GM12878 (cell line): ENCODE results near the gene MTA3. TPM values are rescaled to one million over a fixed set of nuclear protein-coding genes. Genes with fewer than 3 reads are reported as not detected.

Experiments used
- ATAC-seq: fragments of 200-7000 bp; cut with Tn5 transposase; 3 replicates; pipeline ENCODE4 v1.9.1; 2020; ENCODE audit warnings: mild to moderate bottlenecking, moderate library complexity
- BruUV-seq: library from RNA; stranded (reverse); fragments of 400-500 nt; replicated peaks from 2 replicates; lab custom pipeline; 2021; lab: Mats Ljungman, UMichigan
- CTCF ChIA-PET: fragments of 300-600 bp; sonication (Branson Sonifier 250); formaldehyde crosslinking; extraction: SDS; loops from one replicate; lab custom pipeline; 2021; ENCODE audit warnings: inconsistent platforms; lab: Yijun Ruan, JAX
- POLR2A ChIA-PET: fragments of 350-600 bp; formaldehyde crosslinking; extraction: SDS; loops from one replicate; lab custom pipeline; 2021; ENCODE audit warnings: inconsistent platforms; lab: Charles Lee
- RAD21 ChIA-PET: fragments of 300-600 bp; sonication (Branson Sonifier 250); formaldehyde crosslinking; loops from one replicate; lab custom pipeline; 2023; ENCODE audit warnings: antibody characterized with exemption; ENCODE audit not compliant: unreplicated experiment; lab: Charles Lee
- SMC1A ChIA-PET: fragments of 300-600 bp; sonication (Branson Sonifier 250); formaldehyde crosslinking; loops from one replicate; lab custom pipeline; 2023; ENCODE audit not compliant: unreplicated experiment, uncharacterized antibody; lab: Charles Lee
- DNase-seq: peaks from one replicate; pipeline ENCODE4 v3.0.0-alpha.2; 2011; ENCODE audit warnings: low read depth, low spot score
- FAIRE-seq: peaks from 3 replicates; lab custom pipeline; 2011; peaks lifted over from hg19 to GRCh38; lab: Jason Lieb, UNC
- H2AFZ ChIP-seq: 2 replicates; pipeline ENCODE4 v1.6.0; 2011; ENCODE audit warnings: low read depth, low read length, control low read depth; ENCODE audit not compliant: control insufficient read depth
- H3K27ac ChIP-seq: 2 replicates; pipeline ENCODE4 v1.5.1; 2011; ENCODE audit warnings: control low read depth; ENCODE audit not compliant: control insufficient read depth, insufficient read depth
- H3K27me3 ChIP-seq, 2 experiments: replicated peaks in 1 of 2; 2 replicates each; pipeline versions ENCODE4 v1.6.0 to v1.6.1; 2011; ENCODE audit warnings: low read length in 1 of 2; ENCODE audit not compliant: control insufficient read depth in 2 of 2, insufficient read depth in 2 of 2
- H3K36me3 ChIP-seq, 2 experiments: 2 replicates each; pipeline ENCODE4 v1.5.1; 2011; ENCODE audit warnings: low read length in 1 of 2; ENCODE audit not compliant: control insufficient read depth in 2 of 2, insufficient read depth in 2 of 2
- H3K4me1 ChIP-seq: 2 replicates; pipeline ENCODE4 v1.6.1; 2011; ENCODE audit warnings: mild to moderate bottlenecking, low read length, moderate library complexity, mixed read lengths; ENCODE audit not compliant: control insufficient read depth, insufficient read depth
- H3K4me2 ChIP-seq: 2 replicates; pipeline ENCODE4 v1.6.0; 2011; ENCODE audit warnings: control low read depth; ENCODE audit not compliant: control insufficient read depth, insufficient read depth
- H3K4me3 ChIP-seq: fragments of 200-600 bp; sonication (generic); 2 replicates; pipeline ENCODE4 v1.5.1; 2016
- H3K79me2 ChIP-seq: 2 replicates; pipeline ENCODE4 v1.6.0; 2011; ENCODE audit warnings: low read length; ENCODE audit not compliant: control insufficient read depth, insufficient read depth
- H3K9ac ChIP-seq: 2 replicates; pipeline ENCODE4 v1.8.0; 2011; ENCODE audit warnings: low read length, control low read depth, mixed read lengths; ENCODE audit not compliant: control insufficient read depth, insufficient read depth
- H3K9me3 ChIP-seq: replicated peaks from 3 replicates; pipeline ENCODE4 v1.5.1; 2011; ENCODE audit warnings: mild to moderate bottlenecking, low read length; ENCODE audit not compliant: control insufficient read depth, insufficient read depth
- H4K20me1 ChIP-seq: 2 replicates; pipeline ENCODE4 v1.6.0; 2011; ENCODE audit not compliant: control insufficient read depth, insufficient read depth
- BCL11A ChIP-seq: IDR thresholded peaks from 2 replicates; pipeline ENCODE4 v1.6.1; 2011; ENCODE audit warnings: low read depth, low read length
- ETV6 ChIP-seq, 2 experiments: fragments of 450-650 bp in 1 of 2; IDR thresholded peaks in 1 of 2; conservative IDR thresholded peaks in 1 of 2; 2 replicates each; pipeline ENCODE4 v1.6.1; 2014; ENCODE audit warnings: antibody characterized with exemption in 1 of 2, borderline replicate concordance in 1 of 2, low read depth in 1 of 2, mild to moderate bottlenecking in 1 of 2, moderate library complexity in 1 of 2
- EZH2 ChIP-seq: IDR thresholded peaks from 2 replicates; pipeline ENCODE4 v1.6.1; 2012; ENCODE audit warnings: low read depth, mild to moderate bottlenecking, control low read depth, inconsistent platforms, low read length, borderline replicate concordance; ENCODE audit not compliant: control insufficient read depth
- HDAC6 ChIP-seq: fragments of 200-600 bp; sonication (generic); IDR thresholded peaks from one replicate; pipeline ENCODE4 v1.8.0; 2017; ENCODE audit warnings: antibody characterized with exemption; ENCODE audit not compliant: unreplicated experiment
- NBN ChIP-seq: fragments of 450-650 bp; IDR thresholded peaks from 2 replicates; pipeline ENCODE4 v1.6.1; 2016
- ZNF622 ChIP-seq: fragments of 450-650 bp; IDR thresholded peaks from 2 replicates; pipeline ENCODE4 v1.6.1; 2017; ENCODE audit warnings: mild to moderate bottlenecking, inconsistent platforms
- ZSCAN29 ChIP-seq: fragments of 450-650 bp; IDR thresholded peaks from 2 replicates; pipeline ENCODE4 v1.6.1; 2017; ENCODE audit warnings: mild to moderate bottlenecking, moderate library complexity
- ZZZ3 ChIP-seq: IDR thresholded peaks from 2 replicates; pipeline ENCODE4 v1.6.1; 2011; ENCODE audit warnings: low read depth; ENCODE audit not compliant: control insufficient read depth, insufficient read length
- WGBS: methylation state at CpG from one replicate; pipeline ENCODE4 v1.1.6; 2016; ENCODE audit warnings: low lambda C conversion rate; ENCODE audit not compliant: insufficient replicate concordance, insufficient coverage; ENCODE audit errors: missing lambda C conversion rate; 5-methylcytosine and 5-hydroxymethylcytosine counted together
- in situ Hi-C: fragments of 300-500 bp; cut with MboI; formaldehyde crosslinking; loops from 9 replicates; pipeline ENCODE4 v1.14.3; 2018; ENCODE audit warnings: mixed read lengths
- intact Hi-C: fragments of 100-400 bp; cut with micrococcal nuclease; formaldehyde crosslinking; loops from one replicate; pipeline ENCODE4 v1.14.2; 2022; ENCODE audit not compliant: unreplicated experiment
- polyA plus RNA-seq, 11 experiments: library from polyadenylated mRNA; depleted of rRNA in 4 of 11; unstranded in 6 of 11; stranded (reverse) in 5 of 11; fragments of >200 nt; fragmentation: Nextera tagmentation in 4 of 11; fragmentation: Illumina TruSeq in 1 of 11; extraction: Ambion mirVana in 4 of 11; extraction: Trizol in 1 of 11; gene quantifications; 1 replicate in 1 of 11; 2 replicates in 10 of 11; pipeline versions ENCODE4 v1.2.1 to v1.2.3, GENCODE V29; 2011 to 2016; ENCODE audit warnings: inconsistent platforms in 2 of 11, missing spikeins in 2 of 11, low read depth in 1 of 11
- total RNA-seq, 4 experiments: library from RNA; depleted of rRNA in 3 of 4; stranded (reverse); fragments of >200 nt in 3 of 4; fragmentation: Illumina TruSeq in 1 of 4; extraction: Trizol in 1 of 4; gene quantifications; 2 replicates each; pipeline versions ENCODE4 v1.2.1 to v1.2.3, GENCODE V29; 2013 to 2021
- TF ChIP-seq, protein P1 (sequence below): fragments of 450-650 bp; IDR thresholded peaks from 2 replicates; pipeline ENCODE4 v1.6.1; 2016; ENCODE audit warnings: mild to moderate bottlenecking, moderate library complexity, borderline replicate concordance
- TF ChIP-seq, protein P2 (sequence below): fragments of 450-650 bp; IDR thresholded peaks from 2 replicates; pipeline ENCODE4 v1.6.1; 2017; ENCODE audit warnings: mild to moderate bottlenecking, moderate library complexity
- TF ChIP-seq, protein P3 (sequence below): fragments of 450-650 bp; formaldehyde crosslinking; IDR thresholded peaks from 2 replicates; pipeline ENCODE4 v1.4.0; 2022; ENCODE audit warnings: mild to moderate bottlenecking, moderate library complexity
- TF ChIP-seq, protein P4 (sequence below): fragments of 450-650 bp; IDR thresholded peaks from 2 replicates; pipeline ENCODE4 v1.6.1; 2016; ENCODE audit warnings: mild to moderate bottlenecking

MTA3 gene
- total and polyA plus RNA-seq, 10 of the 15 experiments (the other 5 are each of a cell fraction or from before 2014, with no cell fraction given) = 17.6 to 45.5 (median 26.5) TPM

DNA sequence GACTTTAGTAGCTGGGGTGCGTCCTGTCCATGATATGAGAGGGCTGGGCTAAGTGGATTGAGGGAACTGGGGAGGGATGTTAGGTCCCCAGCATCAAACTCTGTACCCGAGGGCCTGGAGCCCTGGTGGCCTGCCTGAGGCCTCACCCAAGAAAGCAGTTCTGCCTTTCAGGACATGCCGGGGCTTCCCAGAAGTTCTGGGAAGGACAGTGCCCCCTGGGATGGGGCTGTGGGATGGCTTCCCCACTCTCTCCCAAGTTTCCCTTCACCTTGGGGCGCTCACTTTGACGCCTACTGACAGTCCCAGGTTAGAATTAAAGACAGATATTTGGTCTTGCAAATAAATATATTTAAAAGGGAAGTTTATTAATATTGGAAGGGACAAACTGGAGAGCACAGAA is 193.7 kb downstream of the MTA3 start:
- H2AFZ ChIP-seq = no peak overlapping the region
- FAIRE-seq = no peak
- intact Hi-C loops = no loop called here
- no peaks in the 10 kb centered on the region for H3K79me2 ChIP-seq
- H3K27me3 ChIP-seq = no peaks in the 10 kb centered on the region
- no peaks in the 10 kb centered on the region for H3K4me1 ChIP-seq
- no peaks in the 10 kb centered on the region for H3K9me3 ChIP-seq
- H3K4me3 ChIP-seq = no peak overlapping the region
- H3K36me3 ChIP-seq = no peaks in the 10 kb centered on the region; a peak in 1 of 4 replicates
- ChIA-PET SMC1A (no interaction called here), POLR2A (no interaction called here), RAD21 (no interaction called here), CTCF (no interaction called here)
- WGBS = 94% methylated on average over 5 of the region's 5 CpGs
- in situ Hi-C loops = no loop called here
- H3K4me2 ChIP-seq = no peak overlapping the region
- H3K27ac ChIP-seq = no peak overlapping the region
- H4K20me1 ChIP-seq = no peaks in the 10 kb centered on the region
- ATAC-seq = no peak
- BruUV-seq = no TSS peak
- no peak for DNase-seq
- no peak overlapping the region for H3K9ac ChIP-seq
- TF ChIP-seq, protein P1, sequence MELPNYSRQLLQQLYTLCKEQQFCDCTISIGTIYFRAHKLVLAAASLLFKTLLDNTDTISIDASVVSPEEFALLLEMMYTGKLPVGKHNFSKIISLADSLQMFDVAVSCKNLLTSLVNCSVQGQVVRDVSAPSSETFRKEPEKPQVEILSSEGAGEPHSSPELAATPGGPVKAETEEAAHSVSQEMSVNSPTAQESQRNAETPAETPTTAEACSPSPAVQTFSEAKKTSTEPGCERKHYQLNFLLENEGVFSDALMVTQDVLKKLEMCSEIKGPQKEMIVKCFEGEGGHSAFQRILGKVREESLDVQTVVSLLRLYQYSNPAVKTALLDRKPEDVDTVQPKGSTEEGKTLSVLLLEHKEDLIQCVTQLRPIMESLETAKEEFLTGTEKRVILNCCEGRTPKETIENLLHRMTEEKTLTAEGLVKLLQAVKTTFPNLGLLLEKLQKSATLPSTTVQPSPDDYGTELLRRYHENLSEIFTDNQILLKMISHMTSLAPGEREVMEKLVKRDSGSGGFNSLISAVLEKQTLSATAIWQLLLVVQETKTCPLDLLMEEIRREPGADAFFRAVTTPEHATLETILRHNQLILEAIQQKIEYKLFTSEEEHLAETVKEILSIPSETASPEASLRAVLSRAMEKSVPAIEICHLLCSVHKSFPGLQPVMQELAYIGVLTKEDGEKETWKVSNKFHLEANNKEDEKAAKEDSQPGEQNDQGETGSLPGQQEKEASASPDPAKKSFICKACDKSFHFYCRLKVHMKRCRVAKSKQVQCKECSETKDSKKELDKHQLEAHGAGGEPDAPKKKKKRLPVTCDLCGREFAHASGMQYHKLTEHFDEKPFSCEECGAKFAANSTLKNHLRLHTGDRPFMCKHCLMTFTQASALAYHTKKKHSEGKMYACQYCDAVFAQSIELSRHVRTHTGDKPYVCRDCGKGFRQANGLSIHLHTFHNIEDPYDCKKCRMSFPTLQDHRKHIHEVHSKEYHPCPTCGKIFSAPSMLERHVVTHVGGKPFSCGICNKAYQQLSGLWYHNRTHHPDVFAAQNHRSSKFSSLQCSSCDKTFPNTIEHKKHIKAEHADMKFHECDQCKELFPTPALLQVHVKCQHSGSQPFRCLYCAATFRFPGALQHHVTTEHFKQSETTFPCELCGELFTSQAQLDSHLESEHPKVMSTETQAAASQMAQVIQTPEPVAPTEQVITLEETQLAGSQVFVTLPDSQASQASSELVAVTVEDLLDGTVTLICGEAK = no peak
- TF ChIP-seq, protein P2, sequence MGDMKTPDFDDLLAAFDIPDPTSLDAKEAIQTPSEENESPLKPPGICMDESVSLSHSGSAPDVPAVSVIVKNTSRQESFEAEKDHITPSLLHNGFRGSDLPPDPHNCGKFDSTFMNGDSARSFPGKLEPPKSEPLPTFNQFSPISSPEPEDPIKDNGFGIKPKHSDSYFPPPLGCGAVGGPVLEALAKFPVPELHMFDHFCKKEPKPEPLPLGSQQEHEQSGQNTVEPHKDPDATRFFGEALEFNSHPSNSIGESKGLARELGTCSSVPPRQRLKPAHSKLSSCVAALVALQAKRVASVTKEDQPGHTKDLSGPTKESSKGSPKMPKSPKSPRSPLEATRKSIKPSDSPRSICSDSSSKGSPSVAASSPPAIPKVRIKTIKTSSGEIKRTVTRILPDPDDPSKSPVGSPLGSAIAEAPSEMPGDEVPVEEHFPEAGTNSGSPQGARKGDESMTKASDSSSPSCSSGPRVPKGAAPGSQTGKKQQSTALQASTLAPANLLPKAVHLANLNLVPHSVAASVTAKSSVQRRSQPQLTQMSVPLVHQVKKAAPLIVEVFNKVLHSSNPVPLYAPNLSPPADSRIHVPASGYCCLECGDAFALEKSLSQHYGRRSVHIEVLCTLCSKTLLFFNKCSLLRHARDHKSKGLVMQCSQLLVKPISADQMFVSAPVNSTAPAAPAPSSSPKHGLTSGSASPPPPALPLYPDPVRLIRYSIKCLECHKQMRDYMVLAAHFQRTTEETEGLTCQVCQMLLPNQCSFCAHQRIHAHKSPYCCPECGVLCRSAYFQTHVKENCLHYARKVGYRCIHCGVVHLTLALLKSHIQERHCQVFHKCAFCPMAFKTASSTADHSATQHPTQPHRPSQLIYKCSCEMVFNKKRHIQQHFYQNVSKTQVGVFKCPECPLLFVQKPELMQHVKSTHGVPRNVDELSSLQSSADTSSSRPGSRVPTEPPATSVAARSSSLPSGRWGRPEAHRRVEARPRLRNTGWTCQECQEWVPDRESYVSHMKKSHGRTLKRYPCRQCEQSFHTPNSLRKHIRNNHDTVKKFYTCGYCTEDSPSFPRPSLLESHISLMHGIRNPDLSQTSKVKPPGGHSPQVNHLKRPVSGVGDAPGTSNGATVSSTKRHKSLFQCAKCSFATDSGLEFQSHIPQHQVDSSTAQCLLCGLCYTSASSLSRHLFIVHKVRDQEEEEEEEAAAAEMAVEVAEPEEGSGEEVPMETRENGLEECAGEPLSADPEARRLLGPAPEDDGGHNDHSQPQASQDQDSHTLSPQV = no peak
- TF ChIP-seq ZSCAN29 (no peak), ZZZ3 (no peak), ETV6 (conservative IDR thresholded peaks at IDR 0.05 in 1 of 2, IDR thresholded peaks at IDR 0.05 in 1 of 2; ENCODE audit: borderline replicate concordance in 1 of 2, low read depth in 1 of 2) (no peak), NBN (no peak), BCL11A (no peak), HDAC6 (no peak), ZNF622 (no peak), EZH2 (no peak)
- TF ChIP-seq, protein P3, sequence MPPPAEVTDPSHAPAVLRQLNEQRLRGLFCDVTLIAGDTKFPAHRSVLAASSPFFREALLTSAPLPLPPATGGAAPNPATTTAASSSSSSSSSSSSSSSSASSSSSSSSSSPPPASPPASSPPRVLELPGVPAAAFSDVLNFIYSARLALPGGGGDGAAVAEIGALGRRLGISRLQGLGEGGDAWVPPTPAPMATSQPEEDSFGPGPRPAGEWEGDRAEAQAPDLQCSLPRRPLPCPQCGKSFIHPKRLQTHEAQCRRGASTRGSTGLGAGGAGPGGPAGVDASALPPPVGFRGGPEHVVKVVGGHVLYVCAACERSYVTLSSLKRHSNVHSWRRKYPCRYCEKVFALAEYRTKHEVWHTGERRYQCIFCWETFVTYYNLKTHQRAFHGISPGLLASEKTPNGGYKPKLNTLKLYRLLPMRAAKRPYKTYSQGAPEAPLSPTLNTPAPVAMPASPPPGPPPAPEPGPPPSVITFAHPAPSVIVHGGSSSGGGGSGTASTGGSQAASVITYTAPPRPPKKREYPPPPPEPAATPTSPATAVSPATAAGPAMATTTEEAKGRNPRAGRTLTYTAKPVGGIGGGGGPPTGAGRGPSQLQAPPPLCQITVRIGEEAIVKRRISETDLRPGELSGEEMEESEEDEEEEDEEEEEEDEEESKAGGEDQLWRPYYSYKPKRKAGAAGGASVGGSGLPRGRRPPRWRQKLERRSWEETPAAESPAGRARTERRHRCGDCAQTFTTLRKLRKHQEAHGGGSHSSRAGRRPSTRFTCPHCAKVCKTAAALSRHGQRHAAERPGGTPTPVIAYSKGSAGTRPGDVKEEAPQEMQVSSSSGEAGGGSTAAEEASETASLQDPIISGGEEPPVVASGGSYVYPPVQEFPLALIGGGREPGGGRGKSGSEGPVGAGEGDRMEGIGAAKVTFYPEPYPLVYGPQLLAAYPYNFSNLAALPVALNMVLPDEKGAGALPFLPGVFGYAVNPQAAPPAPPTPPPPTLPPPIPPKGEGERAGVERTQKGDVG (CRISPR knock-in tag) = no peak
- TF ChIP-seq, protein P4, sequence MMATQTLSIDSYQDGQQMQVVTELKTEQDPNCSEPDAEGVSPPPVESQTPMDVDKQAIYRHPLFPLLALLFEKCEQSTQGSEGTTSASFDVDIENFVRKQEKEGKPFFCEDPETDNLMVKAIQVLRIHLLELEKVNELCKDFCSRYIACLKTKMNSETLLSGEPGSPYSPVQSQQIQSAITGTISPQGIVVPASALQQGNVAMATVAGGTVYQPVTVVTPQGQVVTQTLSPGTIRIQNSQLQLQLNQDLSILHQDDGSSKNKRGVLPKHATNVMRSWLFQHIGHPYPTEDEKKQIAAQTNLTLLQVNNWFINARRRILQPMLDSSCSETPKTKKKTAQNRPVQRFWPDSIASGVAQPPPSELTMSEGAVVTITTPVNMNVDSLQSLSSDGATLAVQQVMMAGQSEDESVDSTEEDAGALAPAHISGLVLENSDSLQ = no peak
